Upper lobe of left lung (tissue), 6 donors: Measurements from ENCODE around the gene AGBL4. TPM values are rescaled to one million over a fixed set of nuclear protein-coding genes. Genes with fewer than 3 reads are reported as not detected.

ENCODE experiments used
- ATAC-seq, 2 donors: fragments of 200-7000 bp; cut with Tn5 transposase; one replicate each; pipeline ENCODE4 v1.9.1; 2022; ENCODE audit warnings: mild to moderate bottlenecking in 2 of 2, moderate library complexity in 2 of 2; ENCODE audit not compliant: low FRiP score in 2 of 2
- DNase-seq, 2 donors: peaks; one replicate each; pipeline ENCODE4 v3.0.0-alpha.2; 2019 to 2020
- H3K27ac ChIP-seq, 4 donors: fragments of 200-600 bp; sonication (generic); one replicate each; pipeline ENCODE4 v1.5.1; 2016 to 2019
- H3K27me3 ChIP-seq, 4 donors: fragments of 200-600 bp; sonication (generic); one replicate each; pipeline ENCODE4 v1.5.1; 2017 to 2019
- H3K36me3 ChIP-seq, 4 donors: fragments of 200-600 bp; sonication (generic); one replicate each; pipeline ENCODE4 v1.5.1; 2016 to 2019
- H3K4me1 ChIP-seq, 4 donors: fragments of 200-600 bp; sonication (generic); one replicate each; pipeline ENCODE4 v1.5.1; 2018 to 2019
- H3K4me3 ChIP-seq, 4 donors: fragments of 200-600 bp; sonication (generic); one replicate each; pipeline ENCODE4 v1.5.1; 2017 to 2019; ENCODE audit warnings: mild to moderate bottlenecking in 2 of 4, moderate library complexity in 1 of 4
- H3K9me3 ChIP-seq, 4 donors: fragments of 200-600 bp; sonication (generic); one replicate each; pipeline ENCODE4 v1.5.1; 2018 to 2019
- CTCF ChIP-seq, 6 experiments: fragments of 450-650 bp in 4 of 6; fragments of 200-600 bp in 2 of 6; sonication (generic) in 2 of 6; IDR thresholded peaks; one replicate each; pipeline ENCODE4 v1.5.1; 2016 to 2019; ENCODE audit warnings: antibody characterized with exemption in 6 of 6
- EP300 ChIP-seq, 4 donors: sonication (generic); formaldehyde crosslinking; IDR thresholded peaks; one replicate each; pipeline ENCODE4 v1.5.1; 2017; ENCODE audit warnings: antibody characterized with exemption in 4 of 4, control low read depth in 2 of 4
- POLR2A ChIP-seq, 4 donors: fragments of 450-650 bp; IDR thresholded peaks; one replicate each; pipeline ENCODE4 v1.5.1; 2016 to 2017; ENCODE audit warnings: antibody characterized with exemption in 4 of 4, mild to moderate bottlenecking in 2 of 4
- POLR2AphosphoS5 ChIP-seq, 2 donors: sonication (generic); formaldehyde crosslinking; IDR thresholded peaks; one replicate each; pipeline ENCODE4 v1.5.1; 2017; ENCODE audit warnings: antibody characterized with exemption in 2 of 2
- WGBS, 2 donors: methylation state at CpG; one replicate each; pipeline ENCODE4 v1.1.5; 2017 to 2018; 5-methylcytosine and 5-hydroxymethylcytosine counted together
- total RNA-seq, 6 donors: library from RNA; depleted of rRNA in 4 of 6; stranded (reverse); fragments of >200 nt in 4 of 6; gene quantifications; one replicate each; pipeline versions ENCODE4 v1.1.0 to v1.2.1, GENCODE V29; 2016 to 2021
- donor health status: DM: no; HTN: no; CAD: no; lungs with moderate emphysema.
- donor health status: DM: no; HTN: yes; CAD: no; lungs with severe emphysema.

AGBL4 gene
- total RNA-seq, 6 donors from 2014 or later, result 0.57 to 10.5 (median 1.5) TPM

GRCh38 chr1:49363628-49364027 is 660.1 kb downstream of the AGBL4 start:
- DNase-seq (no peak), ATAC-seq (no peak)
- H3K27ac ChIP-seq, result no peak overlapping the region
- H3K4me1 ChIP-seq, result no peaks in the 10 kb centered on the region
- H3K4me3 ChIP-seq, result no peak overlapping the region
- no peaks in the 10 kb centered on the region for H3K27me3 ChIP-seq
- H3K9me3 ChIP-seq, result no peaks in the 10 kb centered on the region
- TF ChIP-seq CTCF (IDR thresholded peaks at IDR 0.05), result no peak
- TF ChIP-seq POLR2A (IDR thresholded peaks at IDR 0.05), result no peak
- no peak for TF ChIP-seq POLR2AphosphoS5 (IDR thresholded peaks at IDR 0.05)
- TF ChIP-seq EP300 (IDR thresholded peaks at IDR 0.05), result no peak
- WGBS, 2 donors, result 0 to 97% methylated on average over 1 of the region's 1 CpG
- H3K36me3 ChIP-seq, result no peaks in the 10 kb centered on the region

GRCh38 chr1:49358036-49358435 is 665.7 kb downstream of the AGBL4 start:
- no peak for ATAC-seq
- no peaks in the 10 kb centered on the region for H3K27me3 ChIP-seq
- H3K4me1 ChIP-seq, result no peaks in the 10 kb centered on the region
- no peak for DNase-seq
- no peaks in the 10 kb centered on the region for H3K36me3 ChIP-seq
- no peak overlapping the region for H3K4me3 ChIP-seq
- 61 to 68% methylated on average over 1 of the region's 1 CpG for WGBS, 2 donors
- TF ChIP-seq POLR2A (IDR thresholded peaks at IDR 0.05), result no peak
- TF ChIP-seq POLR2AphosphoS5 (IDR thresholded peaks at IDR 0.05), result no peak
- TF ChIP-seq CTCF (IDR thresholded peaks at IDR 0.05), result no peak
- no peak for TF ChIP-seq EP300 (IDR thresholded peaks at IDR 0.05)
- H3K27ac ChIP-seq, result no peak overlapping the region
- no peaks in the 10 kb centered on the region for H3K9me3 ChIP-seq

GRCh38 chr1:49356594-49356993 is 667.2 kb downstream of the AGBL4 start:
- ATAC-seq (no peak), DNase-seq (no peak)
- TF ChIP-seq POLR2A (IDR thresholded peaks at IDR 0.05), result no peak
- TF ChIP-seq POLR2AphosphoS5 (IDR thresholded peaks at IDR 0.05), result no peak
- TF ChIP-seq EP300 (IDR thresholded peaks at IDR 0.05), result no peak
- no peak for TF ChIP-seq CTCF (IDR thresholded peaks at IDR 0.05)
- H3K9me3 ChIP-seq, result no peaks in the 10 kb centered on the region
- no peak overlapping the region for H3K27ac ChIP-seq
- H3K4me1 ChIP-seq, result no peaks in the 10 kb centered on the region
- H3K36me3 ChIP-seq, result no peaks in the 10 kb centered on the region
- H3K4me3 ChIP-seq, result no peak overlapping the region
- no peaks in the 10 kb centered on the region for H3K27me3 ChIP-seq

- H3K9me3 ChIP-seq, result no peaks in the 10 kb centered on the region
- no peak overlapping the region for H3K4me3 ChIP-seq
- DNase-seq (no peak), ATAC-seq (no peak)
- no peaks in the 10 kb centered on the region for H3K36me3 ChIP-seq
- no peak overlapping the region for H3K27ac ChIP-seq
- TF ChIP-seq EP300 (IDR thresholded peaks at IDR 0.05) (no peak), CTCF (IDR thresholded peaks at IDR 0.05) (no peak), POLR2A (IDR thresholded peaks at IDR 0.05) (no peak), POLR2AphosphoS5 (IDR thresholded peaks at IDR 0.05) (no peak)
- no peaks in the 10 kb centered on the region for H3K4me1 ChIP-seq
- WGBS, 2 donors, result 73 to 75% methylated on average over 2 of the region's 2 CpGs
- H3K27me3 ChIP-seq, result no peaks in the 10 kb centered on the region
These were observed 672.0 kb downstream of the AGBL4 start for GRCh38 chr1:49351768-49352167.

- WGBS, 2 donors, result 52 to 88% methylated on average over 2 of the region's 2 CpGs
- DNase-seq (peak in 1 of 2 donors; percentile 13), ATAC-seq (no peak)
- Histone ChIP-seq H3K9me3 (peaks cover 0 to 6% (median 1%) of the 10 kb centered on the region in 4 donors), H3K4me1 (no peaks in the 10 kb centered on the region), H3K27ac (no peak overlapping the region), H3K27me3 (no peaks in the 10 kb centered on the region), H3K36me3 (no peaks in the 10 kb centered on the region), H3K4me3 (no peak overlapping the region)
- TF ChIP-seq POLR2A (IDR thresholded peaks at IDR 0.05) (no peak), CTCF (IDR thresholded peaks at IDR 0.05) (no peak), POLR2AphosphoS5 (IDR thresholded peaks at IDR 0.05) (no peak), EP300 (IDR thresholded peaks at IDR 0.05) (no peak)
These were observed 676.9 kb downstream of the AGBL4 start for GRCh38 chr1:49346767-49347349.
